ENCODE measurements around the gene KCTD16. TPM values are rescaled to one million over a fixed set of nuclear protein-coding genes. Genes with fewer than 3 reads are reported as not detected.

The KCTD16 gene
- total and polyA plus RNA-seq, 2 donors from 2014 or later: 0.24 to 2.5 TPM

DNA sequence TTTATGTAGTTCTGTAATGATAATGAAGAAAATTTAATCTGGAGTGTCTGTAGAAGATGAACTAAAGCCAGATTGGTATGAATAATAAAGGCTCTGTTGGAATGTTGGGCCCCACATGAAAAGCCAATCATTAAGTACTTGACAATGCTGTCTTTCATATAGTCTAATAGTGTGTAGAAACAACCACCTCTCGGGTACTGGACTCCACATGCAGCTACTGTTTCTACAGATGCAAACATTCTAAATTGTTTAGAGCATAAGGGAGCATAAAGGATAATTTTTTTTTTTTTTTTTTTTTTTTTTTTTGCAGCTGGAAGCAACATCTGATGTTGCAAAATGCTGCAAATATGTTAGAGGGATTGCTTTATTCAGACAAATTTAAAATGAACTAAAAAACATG lies 354.3 kb downstream of the KCTD16 start:
- peaks cover 0 to 2% (median 0%) of the 10 kb centered on the region in 3 donors for H3K9me3 ChIP-seq (ENCODE audit: control insufficient read depth in 2 of 3, insufficient read depth in 1 of 3, low read length in 3 of 3)
- H3K36me3 ChIP-seq (ENCODE audit: control insufficient read depth in 2 of 3, insufficient read depth in 3 of 3, low read length in 3 of 3): no peaks in the 10 kb centered on the region
- no peak overlapping the region for H3K4me3 ChIP-seq (ENCODE audit: low read length in 3 of 3)
- H3K27ac ChIP-seq (ENCODE audit: low read depth in 2 of 2, low read length in 2 of 2): no peak overlapping the region
- TF ChIP-seq, protein P1, sequence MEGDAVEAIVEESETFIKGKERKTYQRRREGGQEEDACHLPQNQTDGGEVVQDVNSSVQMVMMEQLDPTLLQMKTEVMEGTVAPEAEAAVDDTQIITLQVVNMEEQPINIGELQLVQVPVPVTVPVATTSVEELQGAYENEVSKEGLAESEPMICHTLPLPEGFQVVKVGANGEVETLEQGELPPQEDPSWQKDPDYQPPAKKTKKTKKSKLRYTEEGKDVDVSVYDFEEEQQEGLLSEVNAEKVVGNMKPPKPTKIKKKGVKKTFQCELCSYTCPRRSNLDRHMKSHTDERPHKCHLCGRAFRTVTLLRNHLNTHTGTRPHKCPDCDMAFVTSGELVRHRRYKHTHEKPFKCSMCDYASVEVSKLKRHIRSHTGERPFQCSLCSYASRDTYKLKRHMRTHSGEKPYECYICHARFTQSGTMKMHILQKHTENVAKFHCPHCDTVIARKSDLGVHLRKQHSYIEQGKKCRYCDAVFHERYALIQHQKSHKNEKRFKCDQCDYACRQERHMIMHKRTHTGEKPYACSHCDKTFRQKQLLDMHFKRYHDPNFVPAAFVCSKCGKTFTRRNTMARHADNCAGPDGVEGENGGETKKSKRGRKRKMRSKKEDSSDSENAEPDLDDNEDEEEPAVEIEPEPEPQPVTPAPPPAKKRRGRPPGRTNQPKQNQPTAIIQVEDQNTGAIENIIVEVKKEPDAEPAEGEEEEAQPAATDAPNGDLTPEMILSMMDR (IDR thresholded peaks at IDR 0.05; ENCODE audit: borderline replicate concordance, extremely low read depth, insufficient read depth): no peak
- DNase-seq: no peak
- H3K9ac ChIP-seq (ENCODE audit: low read length in 3 of 3): no peak overlapping the region
- FAIRE-seq: no peak
- H3K4me1 ChIP-seq (ENCODE audit: control insufficient read depth in 2 of 3, insufficient read depth in 2 of 3, low read depth in 1 of 3, low read length in 3 of 3): no peaks in the 10 kb centered on the region
- intact Hi-C loops (cut with DNase I): no loop called here
- no peaks in the 10 kb centered on the region for H3K27me3 ChIP-seq (ENCODE audit: control insufficient read depth, insufficient read depth, low read length)

DNA sequence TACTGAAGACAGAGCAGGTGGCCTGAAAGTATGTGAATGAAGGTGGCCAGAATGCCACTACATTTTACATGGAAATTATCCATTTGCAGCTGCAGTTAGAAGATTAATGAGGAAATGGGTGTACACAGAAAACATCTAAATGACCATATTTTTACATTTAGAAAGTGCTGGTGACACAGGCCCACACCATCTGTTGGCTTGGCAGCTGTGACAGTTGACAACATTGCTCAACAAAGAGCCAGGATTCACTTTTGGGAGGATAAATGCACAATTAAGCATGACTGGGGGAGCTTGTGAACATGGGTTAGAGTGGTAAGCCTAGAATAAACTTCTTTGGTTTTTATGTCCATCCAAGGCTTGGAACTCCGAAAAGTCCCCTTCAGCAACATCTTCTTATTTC lies 360.5 kb downstream of the KCTD16 start:
- intact Hi-C loops (cut with DNase I): no loop called here
- DNase-seq (no peak), FAIRE-seq (no peak)

More for the DNA sequence above, 360.5 kb downstream of the KCTD16 start:
- Histone ChIP-seq H3K9ac (ENCODE audit: low read length in 3 of 3) (no peak overlapping the region), H3K9me3 (ENCODE audit: control insufficient read depth in 2 of 3, insufficient read depth in 1 of 3, low read length in 3 of 3) (peaks cover 0 to 2% (median 0%) of the 10 kb centered on the region in 3 donors), H3K4me3 (ENCODE audit: low read length in 3 of 3) (no peak overlapping the region), H3K4me1 (ENCODE audit: control insufficient read depth in 2 of 3, insufficient read depth in 2 of 3, low read depth in 1 of 3, low read length in 3 of 3) (no peaks in the 10 kb centered on the region), H3K27me3 (ENCODE audit: control insufficient read depth, insufficient read depth, low read length) (no peaks in the 10 kb centered on the region), H3K27ac (ENCODE audit: low read depth in 2 of 2, low read length in 2 of 2) (no peak overlapping the region), H3K36me3 (ENCODE audit: control insufficient read depth in 2 of 3, insufficient read depth in 3 of 3, low read length in 3 of 3) (no peaks in the 10 kb centered on the region)
- TF ChIP-seq, protein P1 (IDR thresholded peaks at IDR 0.05; ENCODE audit: borderline replicate concordance, extremely low read depth, insufficient read depth): no peak

Other genes with a start within 250 kb of the KCTD16 start
- gene YIPF5, start 214 bp upstream of the KCTD16 start, total RNA-seq: 48.0 TPM
- 18.5 TPM for gene YIPF5, start 214 bp upstream of the KCTD16 start, polyA plus RNA-seq (ENCODE audit: insufficient read depth, low read depth, low replicate concordance)